HG02938 (cell line): ENCODE data around the gene ACTR1B.
"Not testable (repeated sequence)": the region's sequence is repeated elsewhere in the genome, so short reads cannot be mapped to it uniquely, and the experiment has no call there.

ENCODE experiments used
- ATAC-seq: cut with Tn5 transposase; IDR thresholded peaks from one replicate; pipeline ENCODE4 v1.9.1; 2021; ENCODE audit warnings: mild to moderate bottlenecking, moderate library complexity; ENCODE audit not compliant: unreplicated experiment

The ACTR1B gene

DNA sequence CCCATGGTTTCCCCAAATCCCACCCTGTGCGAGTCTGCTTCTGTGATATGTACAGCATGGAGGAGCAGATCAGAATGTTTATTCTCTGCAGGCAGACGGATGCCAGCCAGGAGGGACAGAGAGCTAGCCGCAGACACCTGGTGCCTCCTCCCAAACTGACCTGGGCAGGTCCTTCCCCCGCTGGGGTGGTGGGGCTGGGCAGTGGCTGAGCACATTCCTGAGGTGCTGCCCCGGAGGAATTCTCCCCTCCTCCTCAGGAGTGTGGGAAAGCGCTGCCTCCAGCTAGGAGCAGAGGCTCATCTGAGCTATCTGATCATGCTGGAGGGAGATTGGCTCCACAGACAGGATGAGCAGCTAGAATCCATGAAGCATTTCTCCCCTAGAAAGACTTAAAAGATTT, 27.3 kb upstream of the ACTR1B start:
- ATAC-seq, result no peak

GRCh38 chr2:97688062-97688827, 24.4 kb upstream of the ACTR1B start:
- no peak for ATAC-seq

- ATAC-seq, result not testable (repeated sequence)
Observed at GRCh38 chr2:97687235-97687634, 23.4 kb upstream of the ACTR1B start.

DNA sequence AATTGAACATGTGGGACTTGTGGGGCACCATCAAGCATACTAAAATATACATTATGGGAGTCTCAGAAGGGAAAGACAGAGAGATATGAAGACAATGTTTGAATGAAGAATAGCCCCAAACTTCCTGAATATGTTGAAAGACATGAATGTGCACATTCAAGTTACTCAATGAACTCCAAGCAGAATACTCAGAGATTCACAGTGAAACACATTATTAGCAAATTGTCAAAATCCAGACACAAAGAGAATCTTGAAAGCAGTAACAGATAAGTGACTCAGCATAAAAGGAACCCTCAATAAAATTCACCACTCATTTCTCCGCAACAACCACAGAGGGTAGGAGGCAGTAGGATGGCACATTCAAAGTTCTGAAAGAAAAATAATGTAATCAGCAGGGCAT, 14.5 kb upstream of the ACTR1B start:
- no peak for ATAC-seq

- no peak for ATAC-seq
Observed at GRCh38 chr2:97677480-97677879, 13.6 kb upstream of the ACTR1B start.

DNA sequence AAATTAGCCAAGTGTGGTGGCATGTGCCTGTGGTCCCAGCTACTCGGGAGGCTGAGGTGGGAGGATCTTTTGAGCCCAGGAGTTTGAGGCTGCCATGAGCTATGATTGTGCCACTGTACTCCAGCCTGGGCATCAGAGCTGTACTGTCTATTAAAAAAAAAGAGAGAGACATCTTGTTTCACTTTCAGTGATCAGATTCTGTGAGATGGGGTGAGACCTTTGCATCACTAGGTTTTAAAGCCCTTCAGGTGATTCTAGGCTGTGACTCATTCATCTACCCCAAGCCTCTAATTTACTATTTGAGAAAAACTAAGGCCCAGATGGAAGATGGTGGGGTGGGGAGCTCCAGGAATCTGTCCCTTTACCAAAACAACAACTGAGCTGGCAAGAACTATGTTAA, 12.8 kb upstream of the ACTR1B start:
- no peak for ATAC-seq

DNA sequence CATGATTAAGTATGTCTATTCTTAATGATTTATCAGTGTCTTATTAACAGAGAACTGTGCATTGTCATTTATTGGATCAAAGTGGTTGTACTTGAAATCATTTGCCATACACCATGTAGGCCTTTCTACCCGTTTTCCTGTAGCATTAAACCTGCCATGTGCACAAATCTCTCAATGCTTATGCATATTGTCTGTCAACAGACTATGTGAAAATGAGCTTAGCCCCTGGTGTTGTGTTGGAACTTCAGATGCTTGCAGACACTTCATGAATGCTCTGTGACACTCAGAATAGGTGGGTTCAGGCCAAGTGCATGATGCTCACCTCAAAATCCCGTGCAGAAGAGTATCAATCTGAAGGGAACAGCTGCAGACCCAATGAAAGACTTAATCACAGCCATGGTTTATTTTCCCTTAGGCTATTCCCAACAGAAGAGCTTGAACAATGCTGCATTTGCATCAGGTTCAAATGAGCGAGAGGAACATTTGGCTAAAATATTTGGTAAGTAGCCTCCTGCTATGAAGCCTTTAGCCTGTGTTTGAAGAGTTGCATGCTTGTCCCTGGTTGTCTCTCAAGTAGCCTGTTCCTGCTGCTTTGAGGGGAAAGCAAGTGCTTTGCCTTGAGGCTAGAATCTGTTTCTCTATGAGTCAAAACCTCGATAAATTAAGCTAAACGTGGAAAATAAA, 11.7 kb upstream of the ACTR1B start:
- no peak for ATAC-seq

GRCh38 chr2:97673915-97674283, 10.1 kb upstream of the ACTR1B start:
- ATAC-seq, result no peak

DNA sequence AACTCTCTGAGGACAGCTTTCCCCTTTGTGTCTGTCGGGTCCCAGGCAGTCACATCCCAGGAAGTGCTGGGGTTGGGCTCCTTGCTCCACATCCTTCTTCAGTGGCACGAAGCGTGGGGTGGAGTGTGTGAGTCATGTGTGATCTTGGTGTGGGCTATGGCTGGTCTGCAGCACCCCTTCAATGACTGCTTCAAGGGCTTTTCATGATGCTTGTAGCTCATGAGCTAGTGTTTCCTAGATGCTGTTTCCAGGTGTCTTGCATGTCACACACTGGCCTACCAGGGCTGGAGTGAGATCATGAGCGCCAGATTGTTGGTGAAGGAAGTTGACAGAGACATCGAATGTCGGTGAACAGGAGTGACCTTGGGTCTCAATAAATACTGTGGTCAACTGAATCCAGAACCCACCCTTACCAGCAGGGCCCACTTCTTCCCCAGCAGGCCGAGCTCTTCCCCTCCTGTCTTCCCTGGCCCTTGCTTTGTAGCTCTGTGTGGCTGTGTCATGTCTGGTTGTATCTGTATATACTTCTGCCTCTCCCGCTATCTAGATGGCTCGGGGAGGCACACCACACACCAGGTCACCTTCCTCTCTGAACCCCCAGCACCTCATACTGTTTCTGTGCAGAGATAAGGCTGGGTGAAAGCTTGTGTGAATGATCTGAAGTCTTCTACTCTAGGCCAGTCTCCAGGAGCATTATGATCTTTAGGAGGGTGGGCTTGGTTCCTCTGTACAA, 9.5 kb upstream of the ACTR1B start:
- ATAC-seq, result no peak

GRCh38 chr2:97672606-97673140, 8.8 kb upstream of the ACTR1B start:
- ATAC-seq, result not testable (repeated sequence)

GRCh38 chr2:97671526-97671925, 7.7 kb upstream of the ACTR1B start:
- no peak for ATAC-seq

DNA sequence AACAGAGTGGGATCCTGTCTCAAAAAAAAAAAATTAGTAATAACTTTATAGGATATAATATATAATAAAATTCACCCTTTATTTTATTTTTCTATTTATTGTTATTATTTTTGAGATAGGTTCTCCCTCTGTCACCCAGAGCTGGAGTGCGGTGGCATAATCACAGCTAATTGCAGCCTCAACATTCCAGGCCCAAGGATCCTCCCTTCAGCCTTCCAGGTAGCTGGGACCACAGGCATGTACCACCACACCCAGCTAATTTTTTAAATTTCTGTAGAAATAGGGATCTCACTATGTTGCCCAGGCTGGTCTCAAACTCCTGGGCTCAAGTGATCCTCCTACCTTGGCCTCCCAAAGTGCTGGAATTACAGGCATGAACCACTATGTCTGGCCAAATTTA, 6.6 kb upstream of the ACTR1B start:
- ATAC-seq, result no peak

GRCh38 chr2:97669448-97669847, 5.6 kb upstream of the ACTR1B start, which contains the start of gene C2orf92:
Gene C2orf92 (plus strand): TSS chr2:97669713. CDS start chr2:97669789, 76 bp downstream.
- no peak for ATAC-seq

DNA sequence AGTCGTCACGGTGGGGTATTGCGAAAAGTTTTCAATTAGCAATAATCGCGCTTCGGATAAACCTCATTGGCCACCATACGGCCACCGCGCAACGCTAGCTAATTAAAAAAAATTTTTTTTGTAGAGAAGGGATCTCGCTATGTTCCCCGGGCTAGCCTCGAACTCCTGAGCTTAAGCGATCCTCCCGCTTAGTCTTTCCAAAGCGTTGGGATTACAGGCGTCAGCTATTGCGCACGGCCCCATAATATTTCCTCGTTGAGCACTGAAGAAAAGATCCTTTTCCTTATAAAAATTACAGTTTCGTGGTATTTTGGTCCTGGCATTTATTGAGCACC, 759 bp upstream of the ACTR1B start:
- no peak for ATAC-seq

DNA sequence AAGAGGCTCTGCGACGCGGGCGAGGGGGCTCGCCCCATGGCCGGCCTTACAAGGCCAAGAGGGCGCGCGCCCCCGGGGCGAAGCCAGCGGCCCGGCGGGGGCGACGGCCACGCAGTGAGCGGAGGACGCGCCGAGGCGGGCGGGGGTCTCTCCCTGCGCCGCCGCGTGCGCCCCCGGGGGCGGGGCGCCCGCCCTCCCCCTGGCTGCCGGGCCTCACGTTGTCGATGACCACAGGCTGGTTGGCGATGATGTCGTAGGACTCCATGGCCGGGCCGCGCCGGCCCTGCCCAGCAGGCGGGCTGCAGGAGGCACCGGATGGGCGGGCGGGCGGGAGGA, 250 bp downstream of the ACTR1B start:
- ATAC-seq, result no peak

DNA sequence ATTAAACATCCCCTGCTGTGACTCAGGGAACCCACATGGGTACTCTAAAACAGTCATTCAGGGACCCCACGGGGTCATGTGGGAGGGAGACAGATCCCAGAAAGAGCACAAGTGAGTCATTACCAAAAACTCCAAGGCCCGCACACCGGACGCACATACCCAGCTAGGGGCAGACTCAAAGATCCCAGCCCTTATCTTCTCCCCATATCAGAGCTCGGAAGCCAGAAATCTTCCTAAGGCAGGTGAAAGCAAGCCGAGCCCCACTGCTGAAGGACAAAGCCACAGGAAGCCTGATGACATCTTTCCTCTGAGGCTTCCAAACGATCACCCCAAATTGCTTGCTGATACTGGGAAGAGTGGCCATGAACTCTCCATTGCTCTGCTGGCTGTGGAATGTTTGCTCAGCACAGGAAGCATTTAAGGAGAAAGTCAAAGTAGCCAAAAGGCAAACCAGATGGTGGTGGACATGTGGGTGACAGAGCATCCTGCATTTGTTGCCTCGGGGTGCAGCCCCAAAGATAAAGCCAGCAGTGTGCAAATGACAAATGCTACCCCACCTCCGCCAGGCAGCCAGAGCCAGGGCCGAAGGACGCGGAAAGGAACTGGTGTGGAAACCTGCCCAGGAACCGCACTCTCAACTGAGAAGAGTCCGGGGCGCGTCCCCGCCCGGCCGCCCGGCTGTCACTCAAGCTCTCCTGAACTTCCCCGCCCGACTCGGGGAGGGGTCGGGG, 784 bp downstream of the ACTR1B start:
- peak; percentile 43 for ATAC-seq

- no peak for ATAC-seq
Observed at GRCh38 chr2:97662386-97662894, 1.4 kb downstream of the ACTR1B start.

GRCh38 chr2:97661927-97662326, 1.9 kb downstream of the ACTR1B start:
- ATAC-seq, result no peak

DNA sequence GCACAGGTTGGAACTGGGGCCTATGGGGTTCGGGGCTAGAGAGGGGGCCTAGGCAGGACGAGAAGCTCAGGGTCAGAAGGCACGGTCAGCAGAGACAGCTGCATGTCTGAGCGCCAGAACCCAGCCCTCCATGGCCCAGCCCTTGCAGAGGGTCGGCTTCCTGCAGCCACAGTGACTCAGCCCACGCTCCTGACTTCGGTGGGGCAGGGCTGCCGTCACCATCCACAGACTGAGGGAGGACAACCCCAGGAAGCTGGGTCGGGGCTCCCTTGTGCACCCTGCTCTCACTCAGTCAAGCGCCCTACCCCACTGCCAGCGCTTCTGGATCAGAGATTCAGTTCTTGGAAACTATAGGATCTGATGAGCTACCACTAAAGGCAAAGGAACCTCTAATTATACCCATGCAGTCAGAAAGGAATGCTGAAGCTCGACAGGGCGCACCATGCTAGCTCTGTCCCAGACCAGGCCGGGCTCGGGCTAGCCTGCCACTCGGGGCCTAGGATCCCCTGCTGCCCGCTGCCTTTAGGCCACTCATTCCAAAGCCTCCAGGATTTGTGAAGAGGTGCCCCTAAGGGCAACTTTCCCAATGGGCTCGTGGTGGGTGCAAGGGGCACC, 3.0 kb downstream of the ACTR1B start:
- no peak for ATAC-seq

DNA sequence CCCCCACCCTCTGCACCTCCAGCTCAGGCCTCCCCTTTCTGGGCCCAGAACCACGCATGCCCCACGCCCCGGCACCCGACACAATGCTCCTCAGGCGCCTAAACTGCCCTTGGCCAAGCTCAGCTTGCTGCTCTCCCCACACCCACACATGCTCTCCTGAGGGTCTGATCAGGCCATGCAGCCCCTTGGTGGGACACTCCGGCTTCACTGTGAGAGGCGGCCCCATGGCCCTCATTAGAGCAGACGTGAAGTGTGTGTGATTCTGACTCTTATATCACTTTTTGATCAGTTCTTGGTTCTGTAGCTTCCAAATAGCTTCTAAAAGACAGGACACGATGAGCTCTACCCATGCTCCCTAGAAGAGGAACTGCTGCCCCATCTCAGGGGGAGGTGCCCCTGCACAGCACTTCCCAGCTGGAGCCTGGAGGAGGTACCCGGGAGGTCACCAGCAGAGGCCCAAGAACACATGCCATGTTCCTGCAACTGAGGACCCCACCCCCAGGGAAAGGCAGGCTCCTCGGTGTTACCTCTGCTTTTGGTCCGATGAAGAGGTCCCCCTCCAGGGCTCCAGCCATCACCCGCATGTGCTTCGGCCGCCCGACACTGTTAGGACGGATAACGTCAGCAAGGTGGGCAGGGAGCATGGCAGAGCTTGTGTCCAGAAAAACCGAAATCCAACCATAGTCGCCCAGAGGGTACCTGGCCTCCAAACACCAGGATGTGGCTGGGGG, 3.6 kb downstream of the ACTR1B start:
- no peak for ATAC-seq
